Spinal cord (tissue), 10 donors: Measurements from ENCODE around the gene NTM. TPM values are rescaled to one million over a fixed set of nuclear protein-coding genes. Genes with fewer than 3 reads are reported as not detected.
A peak's percentile ranks its signal among the peaks of the same experiment; 100 is the strongest.

Source experiments
- DNase-seq, 6 donors: peaks; one replicate each; pipeline versions ENCODE4 v3.0.0 to v3.0.0-alpha.2; 2013 to 2015; ENCODE audit warnings: low spot score in 6 of 6, low read depth in 4 of 6
- H3K27ac ChIP-seq: one replicate; pipeline ENCODE4 v1.5.1; 2013; ENCODE audit warnings: low read depth, low read length, control low read depth
- H3K27me3 ChIP-seq: one replicate; pipeline ENCODE4 v1.6.1; 2013; ENCODE audit warnings: low read length; ENCODE audit not compliant: control insufficient read depth, insufficient read depth
- H3K36me3 ChIP-seq: one replicate; pipeline ENCODE4 v1.6.1; 2013; ENCODE audit warnings: low read length; ENCODE audit not compliant: control insufficient read depth, insufficient read depth
- H3K4me1 ChIP-seq: one replicate; pipeline ENCODE4 v1.6.1; 2013; ENCODE audit warnings: low read length; ENCODE audit not compliant: control insufficient read depth, insufficient read depth
- H3K4me3 ChIP-seq: one replicate; pipeline ENCODE4 v1.5.1; 2013; ENCODE audit warnings: low read depth, low read length, control low read depth
- H3K9me3 ChIP-seq: one replicate; pipeline ENCODE4 v1.6.1; 2013; ENCODE audit warnings: low read length; ENCODE audit not compliant: control insufficient read depth, insufficient read depth
- WGBS: methylation state at CpG from one replicate; pipeline ENCODE4 v1.1.5; 2013; ENCODE audit warnings: missing lambda C conversion rate; ENCODE audit not compliant: insufficient coverage; 5-methylcytosine and 5-hydroxymethylcytosine counted together
- polyA plus RNA-seq, 2 donors: library from polyadenylated mRNA; unstranded; fragments of 120-200 nt; gene quantifications; one replicate each; pipeline ENCODE4 v1.2.1, GENCODE V29; 2013; ENCODE audit not compliant: insufficient read length in 2 of 2
- total RNA-seq, 2 donors: library from RNA; depleted of rRNA in 1 of 2; stranded (reverse); fragments of 120-200 nt in 1 of 2; fragments of >200 nt in 1 of 2; gene quantifications; one replicate each; pipeline versions ENCODE4 v1.2.3 to v1.2.4, GENCODE V29; 2013 to 2014
- donor health status: healthy.

Gene NTM
- total and polyA plus RNA-seq, 4 donors, result 69.3 to 181 (median 155) TPM

GRCh38 chr11:131871006-131871405, 500.6 kb downstream of the NTM start:
- no peaks in the 10 kb centered on the region for H3K9me3 ChIP-seq
- peaks cover 18% of the 10 kb centered on the region for H3K4me1 ChIP-seq
- DNase-seq, result peak in 1 of 6 donors; percentile 57
- no peaks in the 10 kb centered on the region for H3K27me3 ChIP-seq
- no peak overlapping the region for H3K27ac ChIP-seq
- WGBS, result no CpG with 5 or more reads among the region's 2 CpGs
- no peaks in the 10 kb centered on the region for H3K36me3 ChIP-seq
- H3K4me3 ChIP-seq, result no peak overlapping the region

- H3K36me3 ChIP-seq, result no peaks in the 10 kb centered on the region
- no peaks in the 10 kb centered on the region for H3K27me3 ChIP-seq
- H3K4me1 ChIP-seq, result peaks cover 11% of the 10 kb centered on the region
- no peaks in the 10 kb centered on the region for H3K9me3 ChIP-seq
- no peak for DNase-seq
- H3K27ac ChIP-seq, result no peak overlapping the region
- no peak overlapping the region for H3K4me3 ChIP-seq
These were observed 503.7 kb downstream of the NTM start for GRCh38 chr11:131874070-131874469.

- H3K4me1 ChIP-seq, result peaks cover 11% of the 10 kb centered on the region
- peak in 1 of 6 donors; percentile 63 for DNase-seq
- no peaks in the 10 kb centered on the region for H3K9me3 ChIP-seq
- no peaks in the 10 kb centered on the region for H3K36me3 ChIP-seq
- no peak overlapping the region for H3K27ac ChIP-seq
- no peak overlapping the region for H3K4me3 ChIP-seq
- no peaks in the 10 kb centered on the region for H3K27me3 ChIP-seq
- 38% methylated on average over 5 of the region's 5 CpGs for WGBS
These were observed 505.2 kb downstream of the NTM start for GRCh38 chr11:131875611-131876010.

GRCh38 chr11:131877246-131877942, 507.0 kb downstream of the NTM start:
- 87% methylated on average over 5 of the region's 10 CpGs for WGBS

GRCh38 chr11:131880316-131880715, 509.9 kb downstream of the NTM start:
- Histone ChIP-seq H3K27ac (no peak overlapping the region), H3K9me3 (no peaks in the 10 kb centered on the region), H3K4me3 (no peak overlapping the region), H3K4me1 (peaks cover 11% of the 10 kb centered on the region), H3K27me3 (no peaks in the 10 kb centered on the region), H3K36me3 (no peaks in the 10 kb centered on the region)
- DNase-seq, result peak in 1 of 6 donors; percentile 63
- WGBS, result no CpG with 5 or more reads among the region's 3 CpGs

More at GRCh38 chr11:131877246-131877942, 507.0 kb downstream of the NTM start:
- Histone ChIP-seq H3K9me3 (no peaks in the 10 kb centered on the region), H3K27ac (no peak overlapping the region), H3K36me3 (no peaks in the 10 kb centered on the region), H3K4me3 (no peak overlapping the region), H3K27me3 (no peaks in the 10 kb centered on the region), H3K4me1 (peaks cover 11% of the 10 kb centered on the region)
- no peak for DNase-seq

GRCh38 chr11:131880976-131881375, 510.6 kb downstream of the NTM start:
- no peak for DNase-seq
- H3K4me1 ChIP-seq, result peaks cover 6% of the 10 kb centered on the region
- H3K27me3 ChIP-seq, result no peaks in the 10 kb centered on the region
- WGBS, result no CpG with 5 or more reads among the region's 6 CpGs
- no peaks in the 10 kb centered on the region for H3K9me3 ChIP-seq
- H3K27ac ChIP-seq, result no peak overlapping the region
- H3K4me3 ChIP-seq, result no peak overlapping the region
- H3K36me3 ChIP-seq, result no peaks in the 10 kb centered on the region

- peaks cover 5% of the 10 kb centered on the region for H3K4me1 ChIP-seq
- H3K27ac ChIP-seq, result no peak overlapping the region
- WGBS, result 89% methylated on average over 3 of the region's 6 CpGs
- H3K9me3 ChIP-seq, result no peaks in the 10 kb centered on the region
- no peak for DNase-seq
- H3K4me3 ChIP-seq, result no peak overlapping the region
- no peaks in the 10 kb centered on the region for H3K36me3 ChIP-seq
- no peaks in the 10 kb centered on the region for H3K27me3 ChIP-seq
These were observed 512.9 kb downstream of the NTM start for GRCh38 chr11:131883332-131883731.

GRCh38 chr11:131884461-131885073, 514.2 kb downstream of the NTM start:
- no peaks in the 10 kb centered on the region for H3K9me3 ChIP-seq
- 95% methylated on average over 7 of the region's 8 CpGs for WGBS
- H3K4me1 ChIP-seq, result peaks cover 15% of the 10 kb centered on the region
- H3K27me3 ChIP-seq, result no peaks in the 10 kb centered on the region
- H3K27ac ChIP-seq, result no peak overlapping the region
- no peak overlapping the region for H3K4me3 ChIP-seq
- no peaks in the 10 kb centered on the region for H3K36me3 ChIP-seq
- DNase-seq, result no peak

GRCh38 chr11:131885431-131885830, 515.0 kb downstream of the NTM start:
- H3K4me3 ChIP-seq, result no peak overlapping the region
- DNase-seq, result no peak
- no peaks in the 10 kb centered on the region for H3K9me3 ChIP-seq
- H3K27me3 ChIP-seq, result no peaks in the 10 kb centered on the region
- no peaks in the 10 kb centered on the region for H3K36me3 ChIP-seq
- H3K4me1 ChIP-seq, result peaks cover 22% of the 10 kb centered on the region
- H3K27ac ChIP-seq, result no peak overlapping the region
- 54% methylated on average over 4 of the region's 7 CpGs for WGBS

GRCh38 chr11:131886201-131886600, 515.8 kb downstream of the NTM start:
- 80% methylated on average over 2 of the region's 3 CpGs for WGBS
- Histone ChIP-seq H3K4me1 (peaks cover 22% of the 10 kb centered on the region), H3K27ac (no peak overlapping the region), H3K9me3 (no peaks in the 10 kb centered on the region), H3K27me3 (no peaks in the 10 kb centered on the region), H3K4me3 (no peak overlapping the region), H3K36me3 (no peaks in the 10 kb centered on the region)
- DNase-seq, result no peak
